GM12878 (cell line): ENCODE data around the gene RBM15. TPM values are rescaled to one million over a fixed set of nuclear protein-coding genes. Genes with fewer than 3 reads are reported as not detected.

Experiments used
- ATF7 ChIP-seq: fragments of 450-650 bp; IDR thresholded peaks from 2 replicates; pipeline ENCODE4 v1.6.1; 2016; ENCODE audit warnings: low read depth, mild to moderate bottlenecking
- BHLHE40 ChIP-seq, 2 experiments: fragments of 450-650 bp in 1 of 2; IDR thresholded peaks; 2 replicates each; pipeline ENCODE4 v1.6.1; 2011 to 2017; ENCODE audit warnings: low read depth in 2 of 2, borderline replicate concordance in 1 of 2, improper control_type of control experiment in 1 of 2, low read length in 1 of 2, mild to moderate bottlenecking in 1 of 2
- CEBPB ChIP-seq, 2 experiments: fragments of 150-350 bp in 1 of 2; IDR thresholded peaks; 2 replicates each; pipeline ENCODE4 v1.6.1; 2012 to 2014; ENCODE audit warnings: low read depth in 2 of 2, low read length in 2 of 2, borderline replicate concordance in 1 of 2, inconsistent platforms in 1 of 2
- EGR1 ChIP-seq, 2 experiments: IDR thresholded peaks; 1 replicate in 1 of 2; 2 replicates in 1 of 2; pipeline ENCODE4 v1.6.1; 2011 to 2012; ENCODE audit warnings: low read depth in 2 of 2, low read length in 2 of 2, borderline replicate concordance in 1 of 2, mild to moderate bottlenecking in 1 of 2, moderate library complexity in 1 of 2
- FOS ChIP-seq: IDR thresholded peaks from 3 replicates; pipeline ENCODE4 v1.6.1; 2011; ENCODE audit warnings: borderline replicate concordance; ENCODE audit not compliant: insufficient read length; ENCODE audit errors: extremely low read depth
- HCFC1 ChIP-seq: fragments of 150-350 bp; IDR thresholded peaks from 2 replicates; pipeline ENCODE4 v1.6.1; 2014; ENCODE audit warnings: low read length
- JUND ChIP-seq: IDR thresholded peaks from 2 replicates; pipeline ENCODE4 v1.6.1; 2012; ENCODE audit warnings: low read depth, mild to moderate bottlenecking, low read length, improper control_type of control experiment, moderate library complexity
- MTA2 ChIP-seq: fragments of 450-650 bp; IDR thresholded peaks from 2 replicates; pipeline ENCODE4 v1.6.1; 2016; ENCODE audit warnings: low read depth, mild to moderate bottlenecking, moderate library complexity
- NFYB ChIP-seq: IDR thresholded peaks from 2 replicates; pipeline ENCODE4 v1.6.1; 2011; ENCODE audit warnings: low read depth, mild to moderate bottlenecking, low read length, improper control_type of control experiment, moderate library complexity; ENCODE audit not compliant: insufficient read depth
- POLR2AphosphoS2 ChIP-seq: IDR thresholded peaks from 2 replicates; pipeline ENCODE4 v1.6.1; 2011; ENCODE audit warnings: low read depth, mild to moderate bottlenecking, low read length, improper control_type of control experiment, moderate library complexity
- RAD51 ChIP-seq: fragments of 450-650 bp; IDR thresholded peaks from 2 replicates; pipeline ENCODE4 v1.6.1; 2016; ENCODE audit warnings: moderate library complexity, mild to moderate bottlenecking, inconsistent platforms
- RCOR1 ChIP-seq: conservative IDR thresholded peaks from 2 replicates; pipeline ENCODE4 v1.6.1; 2012; ENCODE audit warnings: low read depth, low read length, improper control_type of control experiment
- REST ChIP-seq: IDR thresholded peaks from 2 replicates; pipeline ENCODE4 v1.6.1; 2012; ENCODE audit warnings: mild to moderate bottlenecking, low read depth, low read length
- SP1 ChIP-seq: IDR thresholded peaks from one replicate; pipeline ENCODE4 v1.6.1; 2011; ENCODE audit warnings: low read depth, low read length
- TCF12 ChIP-seq: IDR thresholded peaks from 2 replicates; pipeline ENCODE4 v1.6.1; 2011; ENCODE audit warnings: low read depth, mild to moderate bottlenecking, low read length
- WRNIP1 ChIP-seq: IDR thresholded peaks from 2 replicates; pipeline ENCODE4 v1.6.1; 2011; ENCODE audit warnings: low read depth, low read length, improper control_type of control experiment, borderline replicate concordance
- ZBTB11 ChIP-seq: fragments of 450-650 bp; formaldehyde crosslinking; IDR thresholded peaks from 2 replicates; pipeline ENCODE4 v1.5.0; 2022; ENCODE audit warnings: mild to moderate bottlenecking, missing genetic modification characterization
- ZNF24 ChIP-seq: fragments of 450-650 bp; IDR thresholded peaks from 2 replicates; pipeline ENCODE4 v1.6.1; 2017; ENCODE audit warnings: antibody characterized with exemption, mild to moderate bottlenecking
- ZNF592 ChIP-seq: fragments of 450-650 bp; IDR thresholded peaks from 2 replicates; pipeline ENCODE4 v1.6.1; 2017; ENCODE audit warnings: mild to moderate bottlenecking, moderate library complexity
- polyA plus RNA-seq, 11 experiments: library from polyadenylated mRNA; depleted of rRNA in 4 of 11; unstranded in 6 of 11; stranded (reverse) in 5 of 11; fragments of >200 nt; fragmentation: Nextera tagmentation in 4 of 11; fragmentation: Illumina TruSeq in 1 of 11; extraction: Ambion mirVana in 4 of 11; extraction: Trizol in 1 of 11; gene quantifications; 1 replicate in 1 of 11; 2 replicates in 10 of 11; pipeline versions ENCODE4 v1.2.1 to v1.2.3, GENCODE V29; 2011 to 2016; ENCODE audit warnings: inconsistent platforms in 2 of 11, missing spikeins in 2 of 11, low read depth in 1 of 11
- total RNA-seq, 4 experiments: library from RNA; depleted of rRNA in 3 of 4; stranded (reverse); fragments of >200 nt in 3 of 4; fragmentation: Illumina TruSeq in 1 of 4; extraction: Trizol in 1 of 4; gene quantifications; 2 replicates each; pipeline versions ENCODE4 v1.2.1 to v1.2.3, GENCODE V29; 2013 to 2021

The RBM15 gene
- total and polyA plus RNA-seq, 10 of the 15 experiments (the other 5 are each of a cell fraction or from before 2014, with no cell fraction given) = 3.1 to 63.2 (median 26.7) TPM

- no peak for TF ChIP-seq ZBTB11 (CRISPR knock-in tag)
- no peak for TF ChIP-seq CEBPB (IDR thresholded peaks at IDR 0.05; ENCODE audit: borderline replicate concordance in 1 of 2, low read depth in 2 of 2, low read length in 2 of 2)
- TF ChIP-seq TCF12 = 0 out of 2 replicates have a peak, but pooled peaks have one; percentile 28
- TF ChIP-seq BHLHE40 (IDR thresholded peaks at IDR 0.05; ENCODE audit: borderline replicate concordance in 1 of 2, low read depth in 2 of 2, low read length in 1 of 2) = peak in 1 of 2 experiments; percentile 87; a peak in 3 of 4 replicates
- no peak for TF ChIP-seq JUND
- no peak for TF ChIP-seq NFYB
- TF ChIP-seq MTA2 = no peak
- TF ChIP-seq WRNIP1 = no peak
- no peak for TF ChIP-seq RCOR1
- no peak for TF ChIP-seq REST
- TF ChIP-seq ATF7 = peak; percentile 66
- no peak for TF ChIP-seq ZNF24
- TF ChIP-seq RAD51 = no peak
- TF ChIP-seq FOS = no peak
- TF ChIP-seq ZNF592 = 0 out of 2 replicates have a peak, but pooled peaks have one; percentile 33
- TF ChIP-seq HCFC1 = no peak
- peak in 1 of 2 experiments; percentile 59; a peak in 1 of 3 replicates for TF ChIP-seq EGR1 (IDR thresholded peaks at IDR 0.05; ENCODE audit: borderline replicate concordance in 1 of 2, low read depth in 2 of 2, low read length in 2 of 2)
- TF ChIP-seq SP1 = no peak
- peak; percentile 79 for TF ChIP-seq POLR2AphosphoS2
Observed at GRCh38 chr1:110338309-110338885, 780 bp upstream of the RBM15 start (continued).
